A549 (cell line): ENCODE results near the gene SP2. TPM values are rescaled to one million over a fixed set of nuclear protein-coding genes. Genes with fewer than 3 reads are reported as not detected.

Experiments used
- ATAC-seq, 2 experiments: fragments of 200-7000 bp in 1 of 2; fragments of >200 bp in 1 of 2; cut with Nextera tagmentation in 1 of 2; cut with Tn5 transposase in 1 of 2; 3 replicates each; pipeline versions ENCODE4 v1.8.0 to v1.9.1; 2018 to 2020; ENCODE audit warnings: mild to moderate bottlenecking in 1 of 2, moderate library complexity in 1 of 2
- CTCF ChIA-PET: fragments of 300-600 bp; sonication (Branson Sonifier 250); formaldehyde crosslinking; extraction: SDS; loops from one replicate; lab custom pipeline; 2021; ENCODE audit warnings: antibody characterized with exemption, inconsistent platforms; lab: Yijun Ruan, JAX
- POLR2A ChIA-PET: fragments of 350-600 bp; formaldehyde crosslinking; extraction: SDS; loops from one replicate; lab custom pipeline; 2021; ENCODE audit warnings: antibody characterized with exemption, inconsistent platforms; lab: Yijun Ruan, JAX
- DNase-seq, 2 experiments: peaks; one replicate each; pipeline versions ENCODE4 v3.0.0 to v3.0.0-alpha.2; 2011 to 2016; ENCODE audit warnings: low read depth in 1 of 2, low spot score in 1 of 2
- FAIRE-seq: peaks from 2 replicates; lab custom pipeline; 2011; peaks lifted over from hg19 to GRCh38; lab: Jason Lieb, UNC
- H3K27ac ChIP-seq, 2 experiments: fragments of >200 bp; sonication (Bioruptor Twin); formaldehyde crosslinking; 3 replicates each; pipeline ENCODE4 v1.5.1; 2016 to 2017
- H3K4me1 ChIP-seq: fragments of >200 bp; sonication (Bioruptor Twin); formaldehyde crosslinking; 3 replicates; pipeline ENCODE4 v1.6.1; 2016
- H3K4me2 ChIP-seq: fragments of >200 bp; sonication (Bioruptor Twin); formaldehyde crosslinking; 3 replicates; pipeline ENCODE4 v1.6.1; 2016
- H3K4me3 ChIP-seq: fragments of >200 bp; sonication (Bioruptor Twin); formaldehyde crosslinking; 3 replicates; pipeline ENCODE4 v1.5.1; 2016
- H3K9me3 ChIP-seq: fragments of >200 bp; sonication (Bioruptor Twin); formaldehyde crosslinking; 3 replicates; pipeline ENCODE4 v1.6.1; 2016
- ATOH8 ChIP-seq: fragments of 250-450 bp; sonication (Bioruptor Pico); IDR thresholded peaks from 2 replicates; pipeline ENCODE4 v1.5.0; 2020; ENCODE audit warnings: low read depth, mild to moderate bottlenecking, moderate library complexity
- CBX8 ChIP-seq: fragments of 200-600 bp; sonication (generic); IDR thresholded peaks from 2 replicates; pipeline ENCODE4 v1.6.1; 2016
- ELK1 ChIP-seq: fragments of 150-350 bp; IDR thresholded peaks from 2 replicates; pipeline ENCODE4 v1.6.1; 2014; ENCODE audit warnings: low read depth, mild to moderate bottlenecking, low read length
- FOSL2 ChIP-seq, 2 experiments: fragments of 450-650 bp in 1 of 2; fragments of >200 bp in 1 of 2; sonication (Bioruptor Twin) in 1 of 2; formaldehyde crosslinking; IDR thresholded peaks; 2 replicates each; pipeline versions ENCODE4 v1.5.0 to v1.6.1; 2016 to 2020; ENCODE audit warnings: mild to moderate bottlenecking in 1 of 2, moderate library complexity in 1 of 2
- FOXS1 ChIP-seq: fragments of 250-450 bp; sonication (Bioruptor Pico); IDR thresholded peaks from 2 replicates; pipeline ENCODE4 v1.5.0; 2020; ENCODE audit warnings: mild to moderate bottlenecking, moderate library complexity
- HDAC2 ChIP-seq: fragments of 200-600 bp; sonication (generic); IDR thresholded peaks from 2 replicates; pipeline ENCODE4 v1.6.1; 2016
- HES2 ChIP-seq: fragments of >200 bp; sonication (Bioruptor Twin); formaldehyde crosslinking; IDR thresholded peaks from 2 replicates; pipeline ENCODE4 v1.6.1; 2016
- HMGXB4 ChIP-seq: fragments of 250-450 bp; sonication (Bioruptor Pico); IDR thresholded peaks from 2 replicates; pipeline ENCODE4 v1.5.0; 2021; ENCODE audit warnings: mild to moderate bottlenecking, moderate library complexity, borderline replicate concordance
- HOXB5 ChIP-seq: fragments of 250-450 bp; sonication (Bioruptor Pico); IDR thresholded peaks from 2 replicates; pipeline ENCODE4 v1.5.0; 2020; ENCODE audit warnings: mild to moderate bottlenecking, moderate library complexity
- KDM1A ChIP-seq: fragments of 200-600 bp; sonication (generic); IDR thresholded peaks from 2 replicates; pipeline ENCODE4 v1.6.1; 2016; ENCODE audit warnings: low read depth, mild to moderate bottlenecking
- KDM5A ChIP-seq: fragments of 200-600 bp; sonication (generic); IDR thresholded peaks from 2 replicates; pipeline ENCODE4 v1.6.1; 2016; ENCODE audit warnings: antibody characterized with exemption, mild to moderate bottlenecking
- MAX ChIP-seq: IDR thresholded peaks from 2 replicates; pipeline ENCODE4 v1.6.1; 2012
- NFE2L2 ChIP-seq: fragments of 150-350 bp; conservative IDR thresholded peaks from 2 replicates; pipeline ENCODE4 v1.6.1; 2014; ENCODE audit warnings: low read length
- NPAS2 ChIP-seq: fragments of 250-450 bp; sonication (Bioruptor Pico); IDR thresholded peaks from 2 replicates; pipeline ENCODE4 v1.8.0; 2022; ENCODE audit warnings: mild to moderate bottlenecking, moderate library complexity, borderline replicate concordance
- PBX3 ChIP-seq: IDR thresholded peaks from 2 replicates; pipeline ENCODE4 v1.6.1; 2012
- PHF8 ChIP-seq: fragments of 200-600 bp; sonication (generic); IDR thresholded peaks from 2 replicates; pipeline ENCODE4 v1.6.1; 2016; ENCODE audit warnings: low read depth, mild to moderate bottlenecking, antibody characterized with exemption, moderate library complexity, borderline replicate concordance
- POLR2A ChIP-seq: IDR thresholded peaks from 2 replicates; pipeline ENCODE4 v1.6.1; 2012; ENCODE audit warnings: mild to moderate bottlenecking, low read length
- RARB ChIP-seq: fragments of 250-450 bp; sonication (Bioruptor Pico); IDR thresholded peaks from 2 replicates; pipeline ENCODE4 v1.8.0; 2021; ENCODE audit warnings: mild to moderate bottlenecking, moderate library complexity
- RCOR1 ChIP-seq: fragments of 150-350 bp; IDR thresholded peaks from 2 replicates; pipeline ENCODE4 v1.6.1; 2014; ENCODE audit warnings: antibody characterized with exemption, low read length, low read depth
- SMC3 ChIP-seq: fragments of >200 bp; sonication (Bioruptor Twin); formaldehyde crosslinking; IDR thresholded peaks from 3 replicates; pipeline ENCODE4 v1.6.1; 2018; ENCODE audit warnings: inconsistent platforms
- SREBF2 ChIP-seq: fragments of 450-650 bp; IDR thresholded peaks from 2 replicates; pipeline ENCODE4 v1.6.1; 2014; ENCODE audit warnings: mild to moderate bottlenecking, moderate library complexity
- TFCP2L1 ChIP-seq: fragments of 250-450 bp; sonication (Bioruptor Pico); IDR thresholded peaks from 2 replicates; pipeline ENCODE4 v1.5.0; 2021; ENCODE audit warnings: mild to moderate bottlenecking
- USF2 ChIP-seq: fragments of 450-650 bp; IDR thresholded peaks from 2 replicates; pipeline ENCODE4 v1.6.1; 2014; ENCODE audit warnings: antibody characterized with exemption
- ZC3H11A ChIP-seq: fragments of 450-650 bp; IDR thresholded peaks from 2 replicates; pipeline ENCODE4 v1.6.1; 2014; ENCODE audit warnings: antibody characterized with exemption, mild to moderate bottlenecking
- ZFP36 ChIP-seq: fragments of 450-650 bp; IDR thresholded peaks from 2 replicates; pipeline ENCODE4 v1.6.1; 2014; ENCODE audit warnings: borderline replicate concordance; ENCODE audit not compliant: partially characterized antibody
- ZNF302 ChIP-seq: fragments of 250-450 bp; sonication (Bioruptor Pico); IDR thresholded peaks from 2 replicates; pipeline ENCODE4 v1.9.0; 2021; ENCODE audit warnings: inconsistent platforms, mild to moderate bottlenecking, moderate library complexity
- WGBS: methylation state at CpG from one replicate; pipeline ENCODE4 v1.1.6; 2017; ENCODE audit errors: missing lambda C conversion rate; 5-methylcytosine and 5-hydroxymethylcytosine counted together
- polyA plus RNA-seq, 4 experiments: library from polyadenylated mRNA; depleted of rRNA in 3 of 4; stranded (reverse); fragments of >200 nt; fragmentation: RNase III in 1 of 4; extraction: RNeasy Plus Mini Kit Qiagen cat#74134 plus additional on column Dnase treatment in 1 of 4; gene quantifications; 2 replicates in 3 of 4; 3 replicates in 1 of 4; pipeline ENCODE4 v1.2.3, GENCODE V29; 2011 to 2017

The SP2 gene
- polyA plus RNA-seq, 2 of the 4 experiments (the other 2 are of a cell fraction), result 6.2 to 11.6 TPM

- peak; percentile 69 for TF ChIP-seq KDM5A
Observed at GRCh38 chr17:47970725-47971499, 74.9 kb downstream of the SP2 start, which contains the start of gene CDK5RAP3 (continued).

GRCh38 chr17:47973541-47973940 is 77.5 kb downstream of the SP2 start:
- ChIA-PET CTCF (interaction anchor here (0.6 to 38.7 kb wide), 10 partner anchors 9 to 848 kb away, joined by 3 to 1426 read pairs (median 9); partner anchors contain the start of genes PNPO, PRR15L and SCRN2), POLR2A (no interaction called here)
- Histone ChIP-seq H3K4me2 (no peak overlapping the region), H3K27ac (no peak overlapping the region), H3K4me3 (no peak overlapping the region), H3K4me1 (peaks cover 20% of the 10 kb centered on the region), H3K9me3 (no peaks in the 10 kb centered on the region)
- 92% methylated on average over 8 of the region's 8 CpGs for WGBS
- no peak for DNase-seq
- TF ChIP-seq USF2, result no peak
- no peak for TF ChIP-seq HDAC2
- no peak for TF ChIP-seq HES2
- TF ChIP-seq PBX3, result no peak
- no peak for TF ChIP-seq CBX8
- TF ChIP-seq KDM1A, result no peak
- no peak for TF ChIP-seq NPAS2 (CRISPR knock-in tag)
- TF ChIP-seq TFCP2L1 (CRISPR knock-in tag), result no peak
- TF ChIP-seq ZC3H11A, result no peak
- TF ChIP-seq FOXS1 (CRISPR knock-in tag), result no peak
- no peak for TF ChIP-seq ELK1
- no peak for TF ChIP-seq KDM5A
- no peak for TF ChIP-seq HMGXB4 (CRISPR knock-in tag)
- no peak for TF ChIP-seq POLR2A
- TF ChIP-seq RCOR1, result no peak
- no peak for TF ChIP-seq HOXB5 (CRISPR knock-in tag)
- TF ChIP-seq NFE2L2, result no peak
- TF ChIP-seq SMC3, result no peak
- ATAC-seq, result no peak
- FAIRE-seq, result no peak

GRCh38 chr17:47975189-47975822 is 79.3 kb downstream of the SP2 start:
- Histone ChIP-seq H3K4me3 (no peak overlapping the region), H3K4me2 (no peak overlapping the region), H3K27ac (no peak overlapping the region), H3K9me3 (no peaks in the 10 kb centered on the region), H3K4me1 (peaks cover 10% of the 10 kb centered on the region)
- ChIA-PET POLR2A (no interaction called here), CTCF (interaction anchor here (1.1 to 38.7 kb wide), 7 partner anchors 11 to 133 kb away, joined by 3 to 1426 read pairs (median 21); partner anchors contain the start of genes PNPO, PRR15L and SCRN2)
- FAIRE-seq (no peak), DNase-seq (no peak), ATAC-seq (no peak)
- 82% methylated on average over 15 of the region's 15 CpGs for WGBS
- TF ChIP-seq ZNF302 (CRISPR knock-in tag), result no peak
- no peak for TF ChIP-seq KDM1A
- no peak for TF ChIP-seq SREBF2
- no peak for TF ChIP-seq RARB
- TF ChIP-seq FOSL2 (IDR thresholded peaks at IDR 0.05), result no peak
- TF ChIP-seq FOSL2 (CRISPR knock-in tag; IDR thresholded peaks at IDR 0.05), result no peak
- TF ChIP-seq HMGXB4 (CRISPR knock-in tag), result no peak
- no peak for TF ChIP-seq ATOH8 (CRISPR knock-in tag)
- no peak for TF ChIP-seq ZFP36
- no peak for TF ChIP-seq PHF8
- TF ChIP-seq MAX, result no peak
